Central memory CD8-positive, alpha-beta T cell (primary cell): ENCODE measurements around the gene DFFB.

Experiments used
- ATAC-seq: fragments of 150-1000 bp; cut with Tn5 transposase; replicated peaks from 2 replicates; pipeline ENCODE4 v1.10.0; 2022; ENCODE audit warnings: mild to moderate bottlenecking, moderate FRiP score, moderate number of reproducible peaks; ENCODE audit not compliant: poor library complexity, severe bottlenecking; ENCODE audit errors: extremely low read depth
- DNase-seq, 2 donors: peaks; one replicate each; pipeline ENCODE4 v3.0.0; 2021; ENCODE audit warnings: low spot score in 2 of 2
- H3K27ac Mint-ChIP-seq: one replicate; pipeline ENCODE4 v1.8.0; 2022; ENCODE audit warnings: low read depth, mild to moderate bottlenecking, moderate library complexity, mixed read lengths
- H3K27me3 Mint-ChIP-seq: one replicate; pipeline ENCODE4 v1.8.0; 2022; ENCODE audit warnings: mixed read lengths
- H3K36me3 Mint-ChIP-seq: one replicate; pipeline ENCODE4 v1.8.0; 2022; ENCODE audit warnings: mild to moderate bottlenecking, moderate library complexity, mixed read lengths; ENCODE audit not compliant: insufficient read depth
- H3K4me1 Mint-ChIP-seq: one replicate; pipeline ENCODE4 v1.8.0; 2022; ENCODE audit warnings: mixed read lengths
- H3K4me3 Mint-ChIP-seq: one replicate; pipeline ENCODE4 v1.8.0; 2022; ENCODE audit warnings: mild to moderate bottlenecking, moderate library complexity, mixed read lengths
- H3K9me3 Mint-ChIP-seq: one replicate; pipeline ENCODE4 v1.8.0; 2022; ENCODE audit warnings: mixed read lengths

DFFB gene

DNA sequence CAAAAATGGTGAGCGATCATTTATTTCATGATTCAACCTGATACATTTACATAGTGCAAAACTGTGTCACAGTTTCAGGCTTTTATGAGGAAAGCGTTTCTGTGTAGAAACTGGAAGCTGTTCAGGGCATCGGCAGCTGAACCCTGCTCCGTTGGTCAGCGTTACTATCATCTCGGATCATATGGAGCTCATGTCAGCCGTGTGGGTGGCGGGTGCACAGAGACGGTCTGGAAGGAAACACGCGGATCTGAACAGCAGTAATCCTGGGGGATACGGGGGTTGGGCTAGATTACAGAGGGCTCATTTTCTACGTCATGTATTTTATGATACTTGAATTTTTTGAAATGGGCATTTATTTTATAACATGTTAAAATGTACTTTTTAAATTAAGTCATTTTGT lies 27.7 kb downstream of the DFFB start:
- peaks cover 38% of the 10 kb centered on the region for H3K36me3 Mint-ChIP-seq
- no peaks in the 10 kb centered on the region for H3K27me3 Mint-ChIP-seq
- ATAC-seq (no peak), DNase-seq (no peak)
- H3K4me1 Mint-ChIP-seq, result peaks cover 4% of the 10 kb centered on the region
- no peak overlapping the region for H3K4me3 Mint-ChIP-seq
- peak overlapping the region; percentile 10 for H3K27ac Mint-ChIP-seq
- H3K9me3 Mint-ChIP-seq, result no peaks in the 10 kb centered on the region

DNA sequence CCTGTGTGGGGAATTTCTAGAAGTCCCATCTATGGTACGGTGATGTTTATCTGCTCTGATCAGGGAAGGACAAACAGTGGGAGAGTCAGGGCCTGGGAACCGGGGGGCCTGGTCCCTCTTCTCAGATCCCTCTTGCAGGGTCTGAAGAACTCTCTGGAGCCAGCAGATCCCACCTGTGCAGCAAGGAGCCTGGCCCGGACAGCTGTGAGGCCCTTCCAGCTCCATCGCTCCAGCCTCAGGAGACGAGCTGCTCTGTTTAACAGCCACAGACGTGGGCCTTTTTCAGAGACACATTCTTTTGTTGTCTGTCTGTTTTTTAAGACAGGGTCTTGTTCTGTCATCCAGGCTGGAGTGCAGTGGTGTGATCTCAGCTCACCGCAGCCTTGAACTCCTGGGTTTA lies 28.3 kb downstream of the DFFB start:
- no peak overlapping the region for H3K4me3 Mint-ChIP-seq
- H3K4me1 Mint-ChIP-seq, result peaks cover 11% of the 10 kb centered on the region
- H3K27me3 Mint-ChIP-seq, result no peaks in the 10 kb centered on the region
- DNase-seq, result no peak
- no peak overlapping the region for H3K27ac Mint-ChIP-seq
- no peaks in the 10 kb centered on the region for H3K9me3 Mint-ChIP-seq
- H3K36me3 Mint-ChIP-seq, result peaks cover 43% of the 10 kb centered on the region
- ATAC-seq, result no peak

DNA sequence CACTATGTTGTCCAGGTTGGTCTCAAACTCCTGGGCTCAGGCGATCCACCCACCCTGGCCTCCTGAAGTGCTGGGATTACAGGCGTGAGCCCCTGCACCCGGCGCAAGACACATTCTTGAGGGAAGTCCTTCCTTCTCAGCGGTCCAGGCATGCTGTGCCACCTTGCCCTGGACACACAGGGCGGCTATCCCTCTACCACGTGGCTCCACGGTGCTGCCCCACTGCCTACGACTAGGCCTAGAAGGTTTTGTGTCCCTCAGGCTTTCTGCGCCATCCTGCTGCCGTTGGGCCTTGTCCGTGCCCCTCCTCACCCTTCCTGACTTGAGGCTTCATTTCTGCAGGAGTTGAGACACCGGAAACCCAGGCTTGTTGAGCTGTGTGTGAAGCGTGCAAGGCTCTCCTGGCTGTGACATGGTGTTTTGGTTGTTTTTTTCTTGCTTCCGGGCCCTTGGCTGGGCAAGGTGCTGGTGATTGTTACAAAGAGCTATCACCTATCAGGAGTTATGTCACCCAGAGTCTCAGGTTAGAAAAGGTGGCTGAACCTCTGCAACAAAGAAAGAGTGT lies 28.9 kb downstream of the DFFB start:
- Mint-ChIP-seq H3K27me3 (no peaks in the 10 kb centered on the region), H3K9me3 (no peaks in the 10 kb centered on the region), H3K36me3 (peaks cover 46% of the 10 kb centered on the region), H3K4me1 (peaks cover 16% of the 10 kb centered on the region), H3K27ac (peak overlapping the region; percentile 77), H3K4me3 (no peak overlapping the region)
- no peak for ATAC-seq
- no peak for DNase-seq

DNA sequence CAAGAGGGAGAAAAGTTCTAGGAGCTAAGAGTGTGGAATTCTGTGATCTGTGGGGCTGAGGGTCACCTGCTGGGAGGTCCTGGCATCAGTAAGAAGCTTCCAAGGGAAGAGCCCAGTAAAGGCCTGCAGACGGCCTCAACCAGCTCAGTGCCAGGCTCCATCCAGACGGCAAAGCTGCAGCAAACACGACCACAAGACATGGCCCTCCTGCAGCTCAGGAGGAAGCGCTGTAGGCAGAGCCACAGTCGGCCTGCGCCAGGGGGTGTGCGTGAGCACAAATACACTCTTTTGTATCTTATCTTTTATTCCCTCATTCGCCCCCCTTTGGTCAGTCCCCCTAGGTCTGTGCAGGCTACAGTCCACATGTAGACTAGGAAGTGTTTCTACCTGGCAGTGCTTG lies 29.4 kb downstream of the DFFB start:
- Mint-ChIP-seq H3K27ac (peak overlapping the region; percentile 77), H3K9me3 (no peaks in the 10 kb centered on the region), H3K36me3 (peaks cover 46% of the 10 kb centered on the region), H3K27me3 (no peaks in the 10 kb centered on the region), H3K4me1 (peaks cover 16% of the 10 kb centered on the region), H3K4me3 (no peak overlapping the region)
- DNase-seq (no peak), ATAC-seq (no peak)

DNA sequence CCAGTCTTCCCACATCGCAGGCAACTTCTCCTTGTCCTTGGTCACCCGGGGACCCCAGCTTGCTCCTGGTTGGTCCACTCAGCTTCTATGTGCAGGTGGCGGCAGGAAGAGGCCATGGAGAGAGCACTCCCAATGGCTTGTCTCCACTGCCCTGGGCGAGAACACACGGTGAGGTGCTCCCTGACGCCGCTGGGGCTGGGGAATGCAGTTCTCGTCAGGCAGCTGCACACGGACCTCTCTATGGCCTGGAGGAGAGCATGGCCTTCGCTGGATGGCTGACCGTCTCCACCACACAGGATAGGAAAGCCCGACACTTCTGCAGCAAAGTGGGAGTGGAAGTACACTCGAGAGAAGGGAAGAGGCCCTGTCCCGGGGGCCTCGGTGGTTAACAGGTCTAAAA lies 31.0 kb downstream of the DFFB start:
- ATAC-seq (no peak), DNase-seq (no peak)
- Mint-ChIP-seq H3K27me3 (no peaks in the 10 kb centered on the region), H3K9me3 (no peaks in the 10 kb centered on the region), H3K4me1 (peaks cover 16% of the 10 kb centered on the region), H3K4me3 (peak overlapping the region; percentile 18), H3K36me3 (peaks cover 48% of the 10 kb centered on the region), H3K27ac (no peak overlapping the region)

DNA sequence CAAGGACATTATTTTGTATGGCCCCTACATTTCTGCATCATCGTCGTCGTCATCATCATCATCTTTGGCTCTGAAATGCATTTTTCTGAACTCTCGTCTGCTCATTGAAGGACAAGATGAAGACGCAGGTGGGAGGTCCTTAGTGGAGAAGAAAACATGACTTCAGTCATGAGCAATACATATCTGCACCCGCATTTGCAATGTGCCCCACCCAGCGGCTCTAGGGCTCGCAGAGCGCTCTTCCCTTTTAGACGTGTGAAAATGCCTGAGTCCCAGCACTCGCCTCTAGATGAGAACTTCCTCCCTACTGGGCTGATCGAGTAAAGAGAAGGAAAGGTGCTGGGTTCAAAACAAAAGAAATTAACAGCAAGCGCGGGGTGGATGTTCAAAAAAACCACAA lies 32.7 kb downstream of the DFFB start:
- H3K27ac Mint-ChIP-seq, result peak overlapping the region; percentile 88
- no peaks in the 10 kb centered on the region for H3K27me3 Mint-ChIP-seq
- peaks cover 43% of the 10 kb centered on the region for H3K36me3 Mint-ChIP-seq
- H3K4me1 Mint-ChIP-seq, result peaks cover 16% of the 10 kb centered on the region
- ATAC-seq, result peak; percentile 77
- DNase-seq, result peak in 1 of 2 donors; percentile 49
- H3K4me3 Mint-ChIP-seq, result peak overlapping the region; percentile 75
- no peaks in the 10 kb centered on the region for H3K9me3 Mint-ChIP-seq

DNA sequence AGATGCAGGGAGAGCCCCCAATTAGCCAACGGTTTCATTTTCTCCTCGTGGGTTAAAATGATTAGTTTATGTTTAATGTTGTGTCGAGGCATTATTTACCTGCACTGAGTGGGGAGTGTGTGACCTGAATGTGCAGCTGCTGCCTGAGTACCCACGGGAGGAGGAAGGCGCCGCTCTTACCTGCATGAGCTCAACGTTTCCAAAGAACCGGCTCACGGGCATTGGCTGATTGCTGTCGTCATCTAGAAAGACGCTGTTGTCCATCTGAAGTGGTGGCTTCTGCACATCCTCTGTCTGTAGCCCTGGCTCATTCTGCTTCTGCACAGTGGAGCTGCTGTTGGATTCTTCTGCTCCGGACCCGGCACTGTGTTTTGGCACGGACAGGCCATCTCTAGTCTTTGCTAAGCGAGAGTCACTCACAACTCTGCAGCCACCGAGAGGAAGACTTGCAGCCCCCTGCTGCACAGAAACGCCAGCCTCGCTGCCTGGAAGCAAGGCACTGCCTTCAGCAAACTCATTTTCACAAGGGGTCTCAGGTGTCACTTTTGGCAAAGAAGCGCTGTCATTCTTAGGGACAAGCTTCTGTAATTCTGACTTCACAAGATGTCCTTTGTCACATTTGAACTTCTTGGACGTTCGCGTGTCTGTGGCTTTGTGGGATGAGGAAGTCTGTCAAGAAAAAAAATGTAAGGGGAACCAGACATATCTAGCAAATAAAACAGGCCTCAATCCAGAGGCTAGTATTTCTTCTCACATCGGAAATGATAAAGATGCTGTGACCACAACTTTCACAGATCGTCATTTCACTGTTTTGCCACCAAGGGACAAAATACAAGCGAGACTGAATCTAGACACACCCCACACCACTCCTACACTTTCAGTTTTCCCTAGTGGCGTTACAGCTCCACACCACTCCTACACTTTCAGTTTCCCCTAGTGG lies 33.4 kb downstream of the DFFB start:
- DNase-seq (peak in 1 of 2 donors; percentile 37), ATAC-seq (peak; percentile 78)
- Mint-ChIP-seq H3K36me3 (peaks cover 41% of the 10 kb centered on the region), H3K4me1 (peaks cover 16% of the 10 kb centered on the region), H3K4me3 (peak overlapping the region; percentile 75), H3K27ac (peak overlapping the region; percentile 88), H3K9me3 (no peaks in the 10 kb centered on the region), H3K27me3 (no peaks in the 10 kb centered on the region)

DNA sequence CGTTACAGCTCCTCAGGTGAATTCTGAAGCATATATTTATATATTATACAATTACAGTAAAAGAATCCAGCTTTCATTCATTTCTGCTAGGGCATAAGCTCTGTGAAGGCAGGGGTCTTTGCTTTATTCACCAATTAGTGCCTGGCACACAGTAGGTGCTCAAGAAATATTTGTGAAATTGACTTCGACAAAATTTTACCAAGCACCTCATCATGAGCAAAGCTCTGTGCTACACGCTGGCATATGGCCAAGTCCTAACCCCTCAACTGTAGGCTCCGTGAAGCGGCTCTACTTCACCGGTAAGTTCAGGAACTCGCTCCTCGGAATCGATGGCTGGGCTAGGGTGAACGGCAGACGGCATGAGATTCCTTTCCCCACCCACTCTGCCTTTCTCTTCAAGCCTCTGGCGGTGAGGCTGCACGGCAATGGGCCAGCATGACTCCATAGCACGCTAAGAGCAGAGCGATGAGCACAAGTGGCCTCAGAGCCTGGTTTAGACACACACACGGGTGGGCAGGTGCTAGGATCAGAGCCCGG lies 34.1 kb downstream of the DFFB start:
- Mint-ChIP-seq H3K9me3 (no peaks in the 10 kb centered on the region), H3K27ac (peak overlapping the region; percentile 88), H3K4me3 (peak overlapping the region; percentile 75), H3K4me1 (peaks cover 23% of the 10 kb centered on the region), H3K36me3 (peaks cover 35% of the 10 kb centered on the region), H3K27me3 (no peaks in the 10 kb centered on the region)
- DNase-seq (no peak), ATAC-seq (no peak)

DNA sequence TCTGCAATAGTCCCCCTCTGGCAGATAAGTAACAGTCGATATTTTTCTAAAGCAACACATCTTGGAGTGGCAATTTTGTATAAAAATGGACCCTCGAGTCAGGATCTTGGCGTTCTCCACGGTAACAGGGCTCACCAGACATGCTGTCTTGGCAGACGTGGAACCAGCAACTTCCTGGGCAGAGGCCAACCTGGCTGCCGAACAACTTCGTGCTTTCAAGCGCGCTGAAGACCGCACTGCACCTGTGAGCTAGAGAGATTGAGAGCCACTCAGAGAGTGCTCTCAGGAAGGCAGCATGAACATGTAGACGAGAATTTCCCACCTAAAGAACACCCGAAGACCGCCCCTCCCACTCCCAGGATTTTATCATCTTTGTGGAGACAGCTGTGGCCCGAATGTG lies 35.5 kb downstream of the DFFB start:
- Mint-ChIP-seq H3K9me3 (peaks cover 6% of the 10 kb centered on the region), H3K4me3 (no peak overlapping the region), H3K27ac (no peak overlapping the region), H3K27me3 (no peaks in the 10 kb centered on the region), H3K4me1 (peaks cover 31% of the 10 kb centered on the region), H3K36me3 (peaks cover 32% of the 10 kb centered on the region)
- ATAC-seq (no peak), DNase-seq (no peak)

DNA sequence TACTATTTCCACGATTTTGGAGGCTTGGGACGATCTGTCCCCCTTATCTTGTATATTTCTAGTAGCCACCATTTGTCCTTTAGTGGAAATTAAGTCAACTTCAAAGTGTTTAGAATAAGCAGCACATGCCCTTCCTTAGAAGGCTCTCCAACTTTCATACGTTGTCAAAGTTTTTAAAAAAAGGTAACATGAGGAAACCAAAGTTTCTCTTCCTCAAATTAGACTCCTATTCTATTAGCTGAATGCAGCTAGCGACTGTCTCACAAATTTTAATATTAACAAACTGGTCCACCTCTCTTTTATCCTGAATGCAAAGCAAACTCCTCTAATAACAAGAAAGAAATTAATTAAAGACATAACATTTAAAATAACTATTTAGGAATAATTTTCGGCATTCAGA lies 35.9 kb downstream of the DFFB start:
- Mint-ChIP-seq H3K36me3 (peaks cover 31% of the 10 kb centered on the region), H3K4me3 (no peak overlapping the region), H3K9me3 (peaks cover 6% of the 10 kb centered on the region), H3K27me3 (no peaks in the 10 kb centered on the region), H3K4me1 (peaks cover 31% of the 10 kb centered on the region), H3K27ac (no peak overlapping the region)
- DNase-seq, result no peak
- no peak for ATAC-seq

DNA sequence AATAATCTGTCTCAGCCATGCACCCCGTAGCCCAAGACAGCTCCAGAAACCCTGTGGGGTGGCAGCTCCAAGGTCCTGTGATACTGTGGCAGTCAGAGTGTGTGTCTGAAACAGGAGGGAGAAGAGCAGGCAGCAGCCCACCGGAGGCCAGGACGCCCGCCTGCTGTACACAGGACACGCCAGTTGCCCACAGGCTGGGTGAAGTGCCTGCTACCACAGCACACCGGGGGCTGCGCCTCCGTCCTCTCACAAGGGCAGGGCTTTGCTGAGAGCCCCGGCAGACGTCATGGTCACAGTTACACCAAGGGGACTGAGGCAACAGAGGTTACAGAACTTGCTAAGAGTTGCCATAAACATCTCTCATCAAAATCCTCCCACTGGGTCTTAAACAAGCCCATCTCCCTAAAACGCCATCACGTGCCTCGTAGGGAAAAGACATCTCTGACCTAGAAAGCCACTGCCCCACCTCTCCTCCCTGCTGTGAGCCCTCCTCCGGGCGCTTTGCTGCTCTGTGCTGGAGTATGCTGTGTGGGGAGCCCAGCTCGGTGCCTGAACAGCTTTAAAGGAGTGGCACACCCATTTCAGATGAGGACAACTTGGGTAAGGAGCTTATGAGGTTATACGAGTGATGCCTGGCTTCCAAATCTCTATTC lies 37.5 kb downstream of the DFFB start:
- Mint-ChIP-seq H3K36me3 (peaks cover 21% of the 10 kb centered on the region), H3K9me3 (peaks cover 6% of the 10 kb centered on the region), H3K4me3 (no peak overlapping the region), H3K27me3 (no peaks in the 10 kb centered on the region), H3K4me1 (peaks cover 40% of the 10 kb centered on the region), H3K27ac (no peak overlapping the region)
- DNase-seq, result no peak
- ATAC-seq, result no peak

DNA sequence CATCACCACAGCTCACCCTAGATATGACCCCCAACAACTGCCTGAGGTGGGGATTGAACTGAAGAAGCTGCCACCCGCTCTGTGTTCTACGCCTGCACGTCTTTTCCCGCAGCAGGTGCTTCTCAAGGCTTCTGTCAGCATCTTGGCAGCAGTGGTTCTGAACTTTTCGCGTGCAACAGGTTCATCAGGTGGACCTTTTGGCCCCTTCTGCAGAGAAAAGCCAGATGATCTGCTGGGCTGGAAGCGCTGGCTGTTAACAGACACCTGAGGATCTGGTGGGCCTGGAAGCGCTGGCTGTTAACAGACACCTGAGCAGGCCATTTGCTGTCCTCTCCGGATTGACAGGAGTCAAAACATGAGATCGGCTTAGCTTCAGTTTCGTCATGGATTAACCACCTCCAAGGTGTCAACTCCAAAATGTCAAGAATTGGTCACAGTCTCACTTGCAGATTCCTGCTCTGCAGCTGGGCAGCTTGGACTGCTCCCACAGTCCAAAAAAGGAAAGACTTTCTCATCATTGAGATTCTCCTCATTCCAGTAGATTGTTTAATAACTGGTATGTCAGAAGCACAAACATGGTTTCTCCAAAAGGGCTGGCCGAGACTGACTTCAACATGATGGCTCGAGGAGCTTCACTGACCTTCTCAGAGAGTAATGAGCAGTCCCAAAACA lies 38.1 kb downstream of the DFFB start:
- peaks cover 39% of the 10 kb centered on the region for H3K4me1 Mint-ChIP-seq
- no peaks in the 10 kb centered on the region for H3K27me3 Mint-ChIP-seq
- no peak overlapping the region for H3K27ac Mint-ChIP-seq
- H3K36me3 Mint-ChIP-seq, result peaks cover 19% of the 10 kb centered on the region
- DNase-seq, result no peak
- no peak for ATAC-seq
- no peak overlapping the region for H3K4me3 Mint-ChIP-seq
- H3K9me3 Mint-ChIP-seq, result peaks cover 6% of the 10 kb centered on the region
